Thymus (tissue), 11 donors: ENCODE data around the gene MAMLD1. TPM values are rescaled to one million over a fixed set of nuclear protein-coding genes. Genes with fewer than 3 reads are reported as not detected.
A peak's percentile ranks its signal among the peaks of the same experiment; 100 is the strongest.

Experiments
- DNase-seq, 9 donors: peaks; one replicate each; pipeline ENCODE4 v3.0.0-alpha.2; 2013; ENCODE audit warnings: low spot score in 9 of 9, low read depth in 6 of 9, missing footprints in 1 of 9
- H3K27ac ChIP-seq, 2 donors: one replicate each; pipeline ENCODE4 v1.5.1; 2013; ENCODE audit warnings: control low read depth in 1 of 2, low read depth in 1 of 2, low read length in 1 of 2, mild to moderate bottlenecking in 1 of 2, moderate library complexity in 1 of 2
- H3K27me3 ChIP-seq, 2 donors: one replicate each; pipeline ENCODE4 v1.5.1; 2013; ENCODE audit warnings: low read length in 1 of 2; ENCODE audit not compliant: control insufficient read depth in 2 of 2, insufficient read depth in 1 of 2
- H3K36me3 ChIP-seq, 2 donors: one replicate each; pipeline ENCODE4 v1.5.1; 2013; ENCODE audit warnings: low read length in 1 of 2, mild to moderate bottlenecking in 1 of 2, moderate library complexity in 1 of 2; ENCODE audit not compliant: control insufficient read depth in 2 of 2, insufficient read depth in 2 of 2
- H3K4me1 ChIP-seq, 2 donors: one replicate each; pipeline ENCODE4 v1.5.1; 2013; ENCODE audit warnings: low read length in 2 of 2; ENCODE audit not compliant: control insufficient read depth in 2 of 2, insufficient read depth in 2 of 2
- H3K4me3 ChIP-seq, 2 donors: one replicate each; pipeline ENCODE4 v1.5.1; 2013; ENCODE audit warnings: low read length in 2 of 2, control low read depth in 1 of 2, mild to moderate bottlenecking in 1 of 2
- H3K9me3 ChIP-seq, 2 donors: one replicate each; pipeline ENCODE4 v1.5.1; 2013; ENCODE audit warnings: low read length in 1 of 2, mild to moderate bottlenecking in 1 of 2; ENCODE audit not compliant: control insufficient read depth in 2 of 2, insufficient read depth in 1 of 2
- WGBS: extraction: QIAGEN DNeasy Blood & Tissue Kit; methylation state at CpG from one replicate; pipeline ENCODE4 v1.1.7; 2013; 5-methylcytosine and 5-hydroxymethylcytosine counted together
- polyA plus RNA-seq: library from polyadenylated mRNA; stranded (reverse); fragments of 200-250 nt; gene quantifications from one replicate; pipeline ENCODE4 v1.2.3, GENCODE V29; 2013
- total RNA-seq: library from RNA; stranded (reverse); fragments of 120-200 nt; gene quantifications from one replicate; pipeline ENCODE4 v1.2.4, GENCODE V29; 2013
- donor health status: healthy.

MAMLD1 gene
- total and polyA plus RNA-seq, 2 donors: 0.42 to 0.96 TPM

DNA sequence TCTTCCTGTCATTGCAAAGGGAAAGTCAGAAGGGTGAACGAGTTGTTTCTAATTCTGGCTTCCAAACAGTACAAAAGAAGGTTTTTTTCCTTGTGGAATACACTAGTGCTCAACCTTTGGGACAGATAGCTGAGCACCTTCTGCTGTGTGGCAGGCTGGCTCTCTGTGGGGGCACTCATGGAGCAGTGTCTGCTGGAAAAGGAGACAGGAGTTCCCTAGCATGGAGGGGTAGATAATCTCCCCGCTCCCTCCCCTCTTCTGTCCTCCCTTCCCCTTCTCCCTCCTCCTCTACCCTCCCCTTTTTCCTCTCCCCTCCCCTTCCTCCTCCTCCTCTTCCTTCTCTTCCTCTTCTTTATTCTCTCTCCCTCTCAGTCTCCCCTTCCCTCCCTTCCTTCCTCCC lies 142.9 kb downstream of the MAMLD1 start:
- Histone ChIP-seq H3K27ac (no peak overlapping the region), H3K36me3 (no peaks in the 10 kb centered on the region), H3K9me3 (no peaks in the 10 kb centered on the region), H3K4me3 (no peak overlapping the region), H3K27me3 (no peaks in the 10 kb centered on the region), H3K4me1 (no peaks in the 10 kb centered on the region)
- DNase-seq: no peak
- 94% methylated on average over 2 of the region's 2 CpGs for WGBS

DNA sequence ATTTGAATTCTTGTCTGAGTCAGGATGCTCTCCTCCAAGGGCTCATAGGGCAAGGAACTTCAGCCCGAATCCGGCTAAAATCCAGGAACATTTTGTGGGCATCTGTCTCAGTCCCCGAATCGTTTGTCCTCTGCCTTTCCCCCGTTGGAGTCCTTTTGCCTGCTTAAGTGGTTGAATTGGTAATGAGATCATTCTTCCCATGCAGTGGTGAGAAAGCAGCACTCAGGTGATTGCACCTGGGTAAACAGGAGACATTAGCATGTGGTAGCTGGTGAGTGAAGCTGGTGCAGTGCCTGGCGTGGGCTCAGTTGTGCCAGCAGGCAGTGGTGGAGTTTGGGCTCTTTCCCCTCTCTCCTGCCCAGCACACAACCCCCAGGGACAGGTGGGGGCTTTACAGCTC lies 143.4 kb downstream of the MAMLD1 start:
- no peak for DNase-seq
- no peaks in the 10 kb centered on the region for H3K36me3 ChIP-seq
- no peaks in the 10 kb centered on the region for H3K27me3 ChIP-seq
- no peak overlapping the region for H3K4me3 ChIP-seq
- H3K4me1 ChIP-seq: no peaks in the 10 kb centered on the region
- 96% methylated on average over 6 of the region's 6 CpGs for WGBS
- H3K9me3 ChIP-seq: no peaks in the 10 kb centered on the region
- no peak overlapping the region for H3K27ac ChIP-seq

DNA sequence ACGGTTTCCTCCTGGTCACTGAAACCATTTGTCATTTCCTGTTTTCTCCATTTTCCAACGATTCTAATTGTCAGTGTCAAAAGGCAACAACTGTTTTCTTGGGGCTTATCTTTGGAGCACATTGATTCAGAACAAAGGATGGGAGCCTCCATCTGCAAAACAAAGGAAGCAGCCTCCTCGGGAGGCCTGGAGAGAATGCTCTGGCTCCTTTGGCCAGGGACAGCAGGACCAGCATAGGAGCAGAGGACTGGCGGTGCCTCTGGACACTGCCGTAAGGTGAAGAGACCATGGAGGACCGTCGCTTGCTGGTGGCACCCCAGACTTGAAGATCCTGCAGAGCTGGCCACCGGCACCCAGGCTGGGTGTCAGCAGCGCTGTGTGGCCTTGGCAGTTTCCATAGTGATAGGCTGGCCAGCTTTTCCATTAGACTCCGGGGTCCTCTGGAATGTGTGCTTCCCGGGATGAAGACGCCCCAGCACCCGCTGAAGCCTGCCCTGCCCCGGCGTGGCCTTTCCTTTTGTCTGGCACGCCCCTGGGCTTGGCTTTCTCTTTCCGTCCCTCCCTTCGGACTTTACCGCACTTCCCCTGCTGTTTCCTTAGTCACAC lies 144.2 kb downstream of the MAMLD1 start:
- WGBS: 69% methylated on average over 19 of the region's 19 CpGs
- Histone ChIP-seq H3K27me3 (no peaks in the 10 kb centered on the region), H3K9me3 (no peaks in the 10 kb centered on the region), H3K4me1 (no peaks in the 10 kb centered on the region), H3K36me3 (no peaks in the 10 kb centered on the region), H3K4me3 (no peak overlapping the region), H3K27ac (peak overlapping the region in 1 of 2 donors; percentile 26)
- DNase-seq: no peak

DNA sequence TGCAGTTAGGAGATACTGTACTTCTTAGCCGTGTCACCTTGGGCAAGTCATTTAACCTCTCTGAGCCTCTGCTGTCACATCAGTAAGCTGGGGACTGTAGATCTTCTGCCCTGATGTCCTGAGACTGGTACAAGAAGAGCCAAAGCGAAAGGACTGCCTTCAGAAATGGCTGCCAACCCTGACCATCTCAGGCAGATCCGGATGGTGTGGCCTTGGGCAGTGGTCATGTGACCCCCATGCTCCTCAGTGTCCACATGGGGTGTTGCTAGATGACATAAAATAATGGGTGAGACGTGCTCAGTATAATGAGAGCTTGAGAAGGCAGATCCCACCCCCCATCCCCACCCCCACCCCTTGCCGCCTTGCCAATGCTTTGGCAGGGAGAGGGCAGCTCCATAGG lies 144.9 kb downstream of the MAMLD1 start:
- Histone ChIP-seq H3K4me1 (no peaks in the 10 kb centered on the region), H3K4me3 (no peak overlapping the region), H3K27ac (no peak overlapping the region), H3K9me3 (no peaks in the 10 kb centered on the region), H3K27me3 (no peaks in the 10 kb centered on the region), H3K36me3 (no peaks in the 10 kb centered on the region)
- 94% methylated on average over 5 of the region's 5 CpGs for WGBS
- no peak for DNase-seq

DNA sequence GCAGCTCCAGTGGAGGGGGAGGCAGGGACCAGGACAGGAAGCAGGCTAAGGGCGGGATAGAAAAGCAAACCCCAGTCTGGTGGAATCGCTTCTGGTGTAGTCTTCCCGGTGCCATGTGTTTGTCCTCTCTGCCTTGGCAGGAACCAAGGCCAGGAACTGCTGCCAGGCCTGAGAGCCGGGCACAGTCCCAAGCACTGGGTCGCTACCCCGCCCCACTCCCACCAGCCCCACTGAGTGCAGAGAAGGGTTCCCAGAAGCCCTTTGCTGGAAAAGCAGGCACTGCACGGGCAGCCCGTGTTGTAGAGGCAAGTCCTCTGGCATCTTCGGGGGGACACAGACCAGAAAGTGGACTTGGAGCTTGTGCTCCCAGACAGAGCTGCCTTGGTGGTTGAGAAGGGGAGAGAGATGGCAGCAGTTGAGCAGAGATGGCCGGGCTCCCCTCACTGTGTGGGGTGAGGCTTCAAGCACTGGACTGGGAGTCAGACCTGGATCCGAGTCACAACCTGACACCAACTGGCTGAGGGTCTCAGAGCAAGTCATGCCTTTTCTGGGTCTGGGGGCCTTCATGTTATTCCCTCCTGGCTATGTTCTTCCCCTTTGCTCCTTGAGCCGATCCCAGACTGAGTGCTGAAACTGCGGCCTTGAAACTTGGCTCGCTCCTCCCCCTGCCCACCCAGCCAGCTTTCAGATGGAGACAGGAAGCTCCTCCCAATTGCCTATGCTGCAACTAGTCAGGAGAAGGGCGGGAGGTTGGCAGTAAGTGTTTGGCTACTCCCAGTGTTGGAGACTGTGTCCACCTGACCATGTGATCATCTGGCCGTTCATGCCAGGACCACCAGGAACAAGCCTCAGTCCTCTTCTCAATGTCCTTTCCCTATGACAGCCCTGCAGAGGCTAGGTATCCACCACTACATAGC lies 145.6 kb downstream of the MAMLD1 start:
- no peaks in the 10 kb centered on the region for H3K4me1 ChIP-seq

DNA sequence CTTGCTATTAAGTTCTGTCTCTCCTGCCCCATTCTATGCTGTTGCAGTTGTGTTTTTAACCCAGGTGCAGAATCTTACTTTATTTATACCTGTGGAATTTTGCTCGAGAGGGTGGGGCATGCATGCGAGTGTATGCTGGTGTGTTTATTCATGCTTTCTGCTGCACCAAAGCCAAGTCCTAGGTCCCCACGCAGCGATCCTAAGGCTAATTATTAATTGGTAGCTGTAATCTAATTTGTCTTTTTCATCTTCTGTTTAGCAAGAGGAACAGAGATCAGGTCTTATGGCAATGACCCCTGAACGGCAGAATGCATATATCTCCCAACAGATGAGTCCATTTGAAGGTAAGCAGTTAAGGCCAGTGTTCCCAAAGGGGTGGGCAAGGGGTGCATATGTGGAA lies 146.6 kb downstream of the MAMLD1 start:
- 96% methylated on average over 5 of the region's 5 CpGs for WGBS
- Histone ChIP-seq H3K27me3 (no peaks in the 10 kb centered on the region), H3K9me3 (no peaks in the 10 kb centered on the region), H3K36me3 (no peaks in the 10 kb centered on the region), H3K4me1 (no peaks in the 10 kb centered on the region), H3K27ac (no peak overlapping the region), H3K4me3 (no peak overlapping the region)
- no peak for DNase-seq

More for the DNA sequence above, 145.6 kb downstream of the MAMLD1 start:
- H3K27me3 ChIP-seq: no peaks in the 10 kb centered on the region
- no peaks in the 10 kb centered on the region for H3K9me3 ChIP-seq
- no peaks in the 10 kb centered on the region for H3K36me3 ChIP-seq
- DNase-seq: no peak
- WGBS: 90% methylated on average over 16 of the region's 16 CpGs
- H3K4me3 ChIP-seq: no peak overlapping the region
- H3K27ac ChIP-seq: no peak overlapping the region

DNA sequence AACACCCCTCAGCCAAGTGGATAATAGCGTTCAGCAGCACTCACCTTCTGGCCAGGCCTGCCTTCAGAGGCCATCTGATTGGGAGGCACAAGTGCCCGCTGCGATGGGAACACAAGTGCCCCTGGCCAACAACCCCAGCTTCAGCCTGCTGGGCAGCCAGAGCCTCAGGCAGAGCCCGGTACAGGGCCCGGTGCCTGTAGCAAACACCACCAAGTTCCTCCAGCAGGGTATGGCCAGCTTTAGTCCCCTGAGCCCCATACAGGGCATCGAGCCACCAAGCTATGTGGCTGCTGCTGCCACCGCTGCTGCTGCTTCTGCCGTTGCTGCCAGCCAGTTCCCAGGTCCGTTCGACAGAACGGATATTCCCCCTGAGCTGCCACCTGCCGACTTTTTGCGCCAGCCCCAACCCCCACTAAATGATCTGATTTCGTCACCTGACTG lies 149.4 kb downstream of the MAMLD1 start:
- no peaks in the 10 kb centered on the region for H3K4me1 ChIP-seq
- no peaks in the 10 kb centered on the region for H3K36me3 ChIP-seq
- WGBS: 96% methylated on average over 14 of the region's 14 CpGs
- H3K27ac ChIP-seq: no peak overlapping the region
- no peak overlapping the region for H3K4me3 ChIP-seq
- no peak for DNase-seq
- no peaks in the 10 kb centered on the region for H3K9me3 ChIP-seq
- peaks cover 0 to 4% of the 10 kb centered on the region in 2 donors for H3K27me3 ChIP-seq

DNA sequence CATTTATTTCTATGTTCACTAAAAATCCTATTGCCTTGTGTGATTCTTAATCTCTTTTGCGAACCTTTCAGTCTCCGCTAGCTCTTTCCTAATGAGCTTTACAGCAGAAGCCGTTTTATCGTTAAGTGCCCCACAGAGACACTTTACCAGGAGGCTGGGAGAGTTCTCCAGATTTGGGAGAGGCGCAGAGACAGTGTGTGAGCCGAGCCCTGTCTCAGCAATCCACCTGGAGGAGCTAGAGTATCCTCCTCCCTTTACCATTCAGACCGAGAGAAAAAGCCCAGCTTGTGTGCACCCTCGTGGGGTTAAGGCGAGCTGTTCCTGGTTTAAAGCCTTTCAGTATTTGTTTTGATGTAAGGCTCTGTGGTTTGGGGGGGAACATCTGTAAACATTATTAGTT lies 150.4 kb downstream of the MAMLD1 start:
- Histone ChIP-seq H3K4me3 (no peak overlapping the region), H3K36me3 (no peaks in the 10 kb centered on the region), H3K4me1 (no peaks in the 10 kb centered on the region), H3K9me3 (no peaks in the 10 kb centered on the region), H3K27ac (no peak overlapping the region), H3K27me3 (peaks cover 0 to 4% of the 10 kb centered on the region in 2 donors)
- WGBS: 76% methylated on average over 9 of the region's 9 CpGs
- DNase-seq: no peak

DNA sequence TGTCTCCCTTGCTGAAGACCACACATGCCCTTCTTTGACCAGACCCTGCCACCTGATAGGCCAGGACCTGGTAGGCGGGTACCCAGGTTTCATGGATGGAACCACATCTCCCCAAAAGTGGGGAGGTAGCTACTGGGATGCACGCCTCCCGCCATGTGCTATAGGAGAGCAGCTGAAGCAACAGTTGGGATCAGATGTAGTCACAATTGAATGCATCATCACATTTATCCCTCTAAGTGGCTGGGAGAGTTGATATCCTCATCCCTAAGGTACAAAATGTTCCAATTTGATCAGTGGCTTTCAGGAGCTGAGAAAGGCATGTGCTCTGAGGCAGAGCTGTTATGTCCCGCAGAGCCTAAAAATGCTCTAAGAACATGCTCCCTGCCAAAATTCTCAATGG lies 151.3 kb downstream of the MAMLD1 start:
- Histone ChIP-seq H3K27me3 (peaks cover 0 to 4% of the 10 kb centered on the region in 2 donors), H3K9me3 (no peaks in the 10 kb centered on the region), H3K36me3 (no peaks in the 10 kb centered on the region), H3K4me3 (no peak overlapping the region), H3K27ac (no peak overlapping the region), H3K4me1 (no peaks in the 10 kb centered on the region)
- no peak for DNase-seq
- WGBS: 99% methylated on average over 4 of the region's 4 CpGs
